ENCODE measurements around the gene SRSF10.
"Not testable (repeated sequence)": the region's sequence is repeated elsewhere in the genome, so short reads cannot be mapped to it uniquely, and the experiment has no call there.

Gene SRSF10

GRCh38 chr1:24018611-24019580 lies 38.8 kb upstream of the SRSF10 start:
- H3K9ac ChIP-seq (ENCODE audit: insufficient read length, low read depth), result no peak overlapping the region
- no peak overlapping the region for H3K4me3 ChIP-seq (ENCODE audit: insufficient read length, low read depth)
- H3K36me3 ChIP-seq (ENCODE audit: insufficient read depth, insufficient read length, low read length), result no peaks in the 10 kb centered on the region
- DNase-seq (ENCODE audit: low read depth, low spot score), result peak; percentile 88
- TF ChIP-seq SUZ12 (IDR thresholded peaks at IDR 0.05; ENCODE audit: extremely low read depth, insufficient read depth, insufficient read length), result no peak
- no peak for TF ChIP-seq YY1 (IDR thresholded peaks at IDR 0.05; ENCODE audit: insufficient read depth, insufficient read length)
- TF ChIP-seq ZNF274 (IDR thresholded peaks at IDR 0.05; ENCODE audit: low read depth, low read length), result no peak
- no peaks in the 10 kb centered on the region for H3K9me3 ChIP-seq (ENCODE audit: insufficient read depth, low read length)
- H3K27me3 ChIP-seq (ENCODE audit: insufficient read depth, insufficient read length), result no peaks in the 10 kb centered on the region
- peaks cover 15% of the 10 kb centered on the region for H3K4me1 ChIP-seq (ENCODE audit: insufficient read depth, insufficient read length)

- Histone ChIP-seq H3K9me3 (ENCODE audit: insufficient read depth, low read length) (no peaks in the 10 kb centered on the region), H3K9ac (ENCODE audit: insufficient read length, low read depth) (no peak overlapping the region), H3K4me3 (ENCODE audit: insufficient read length, low read depth) (no peak overlapping the region), H3K27me3 (ENCODE audit: insufficient read depth, insufficient read length) (no peaks in the 10 kb centered on the region), H3K36me3 (ENCODE audit: insufficient read depth, insufficient read length, low read length) (no peaks in the 10 kb centered on the region), H3K4me1 (ENCODE audit: insufficient read depth, insufficient read length) (peaks cover 2% of the 10 kb centered on the region)
- TF ChIP-seq SUZ12 (IDR thresholded peaks at IDR 0.05; ENCODE audit: extremely low read depth, insufficient read depth, insufficient read length) (no peak), ZNF274 (IDR thresholded peaks at IDR 0.05; ENCODE audit: low read depth, low read length) (no peak), YY1 (IDR thresholded peaks at IDR 0.05; ENCODE audit: insufficient read depth, insufficient read length) (no peak)
- DNase-seq (ENCODE audit: low read depth, low spot score), result no peak
These were observed 35.4 kb upstream of the SRSF10 start for GRCh38 chr1:24015221-24016210.

- not testable (repeated sequence) for H3K9ac ChIP-seq (ENCODE audit: insufficient read length, low read depth); H3K4me3 ChIP-seq (ENCODE audit: insufficient read length, low read depth); H3K4me1 ChIP-seq (ENCODE audit: insufficient read depth, insufficient read length); H3K9me3 ChIP-seq (ENCODE audit: insufficient read depth, low read length); H3K36me3 ChIP-seq (ENCODE audit: insufficient read depth, insufficient read length, low read length); DNase-seq (ENCODE audit: low read depth, low spot score); H3K27me3 ChIP-seq (ENCODE audit: insufficient read depth, insufficient read length)
These were observed 32.8 kb upstream of the SRSF10 start for GRCh38 chr1:24012878-24013277.

GRCh38 chr1:24010650-24011049 lies 30.5 kb upstream of the SRSF10 start:
- peaks cover 2% of the 10 kb centered on the region for H3K4me1 ChIP-seq (ENCODE audit: insufficient read depth, insufficient read length)
- no peak for DNase-seq (ENCODE audit: low read depth, low spot score)
- H3K9ac ChIP-seq (ENCODE audit: insufficient read length, low read depth), result no peak overlapping the region
- TF ChIP-seq ZNF274 (IDR thresholded peaks at IDR 0.05; ENCODE audit: low read depth, low read length) (no peak), YY1 (IDR thresholded peaks at IDR 0.05; ENCODE audit: insufficient read depth, insufficient read length) (no peak), SUZ12 (IDR thresholded peaks at IDR 0.05; ENCODE audit: extremely low read depth, insufficient read depth, insufficient read length) (no peak)
- H3K4me3 ChIP-seq (ENCODE audit: insufficient read length, low read depth), result no peak overlapping the region
- no peaks in the 10 kb centered on the region for H3K9me3 ChIP-seq (ENCODE audit: insufficient read depth, low read length)
- no peaks in the 10 kb centered on the region for H3K27me3 ChIP-seq (ENCODE audit: insufficient read depth, insufficient read length)
- H3K36me3 ChIP-seq (ENCODE audit: insufficient read depth, insufficient read length, low read length), result no peaks in the 10 kb centered on the region

- TF ChIP-seq YY1 (IDR thresholded peaks at IDR 0.05; ENCODE audit: insufficient read depth, insufficient read length) (no peak), ZNF274 (IDR thresholded peaks at IDR 0.05; ENCODE audit: low read depth, low read length) (no peak), SUZ12 (IDR thresholded peaks at IDR 0.05; ENCODE audit: extremely low read depth, insufficient read depth, insufficient read length) (no peak)
These were observed 29.3 kb upstream of the SRSF10 start for GRCh38 chr1:24009406-24009805.

GRCh38 chr1:24008574-24009184 lies 28.6 kb upstream of the SRSF10 start:
- not testable (repeated sequence) for H3K36me3 ChIP-seq (ENCODE audit: insufficient read depth, insufficient read length, low read length); H3K4me1 ChIP-seq (ENCODE audit: insufficient read depth, insufficient read length); H3K9me3 ChIP-seq (ENCODE audit: insufficient read depth, low read length); H3K4me3 ChIP-seq (ENCODE audit: insufficient read length, low read depth); DNase-seq (ENCODE audit: low read depth, low spot score); H3K27me3 ChIP-seq (ENCODE audit: insufficient read depth, insufficient read length); H3K9ac ChIP-seq (ENCODE audit: insufficient read length, low read depth)

More at GRCh38 chr1:24009406-24009805, 29.3 kb upstream of the SRSF10 start:
- Histone ChIP-seq H3K9me3 (ENCODE audit: insufficient read depth, low read length) (no peaks in the 10 kb centered on the region), H3K4me1 (ENCODE audit: insufficient read depth, insufficient read length) (peaks cover 2% of the 10 kb centered on the region), H3K4me3 (ENCODE audit: insufficient read length, low read depth) (no peak overlapping the region), H3K27me3 (ENCODE audit: insufficient read depth, insufficient read length) (no peaks in the 10 kb centered on the region), H3K9ac (ENCODE audit: insufficient read length, low read depth) (no peak overlapping the region), H3K36me3 (ENCODE audit: insufficient read depth, insufficient read length, low read length) (no peaks in the 10 kb centered on the region)
- no peak for DNase-seq (ENCODE audit: low read depth, low spot score)

- no peaks in the 10 kb centered on the region for H3K9me3 ChIP-seq (ENCODE audit: insufficient read depth, low read length)
- no peak overlapping the region for H3K4me3 ChIP-seq (ENCODE audit: insufficient read length, low read depth)
- H3K27me3 ChIP-seq (ENCODE audit: insufficient read depth, insufficient read length), result no peaks in the 10 kb centered on the region
- DNase-seq (ENCODE audit: low read depth, low spot score), result no peak
- H3K9ac ChIP-seq (ENCODE audit: insufficient read length, low read depth), result no peak overlapping the region
- TF ChIP-seq YY1 (IDR thresholded peaks at IDR 0.05; ENCODE audit: insufficient read depth, insufficient read length), result no peak
- no peak for TF ChIP-seq ZNF274 (IDR thresholded peaks at IDR 0.05; ENCODE audit: low read depth, low read length)
- no peak for TF ChIP-seq SUZ12 (IDR thresholded peaks at IDR 0.05; ENCODE audit: extremely low read depth, insufficient read depth, insufficient read length)
- peaks cover 2% of the 10 kb centered on the region for H3K4me1 ChIP-seq (ENCODE audit: insufficient read depth, insufficient read length)
- H3K36me3 ChIP-seq (ENCODE audit: insufficient read depth, insufficient read length, low read length), result no peaks in the 10 kb centered on the region
These were observed 27.0 kb upstream of the SRSF10 start for GRCh38 chr1:24007079-24007478.
